Measurements from ENCODE around the gene PPP2R1A.

PPP2R1A gene

DNA sequence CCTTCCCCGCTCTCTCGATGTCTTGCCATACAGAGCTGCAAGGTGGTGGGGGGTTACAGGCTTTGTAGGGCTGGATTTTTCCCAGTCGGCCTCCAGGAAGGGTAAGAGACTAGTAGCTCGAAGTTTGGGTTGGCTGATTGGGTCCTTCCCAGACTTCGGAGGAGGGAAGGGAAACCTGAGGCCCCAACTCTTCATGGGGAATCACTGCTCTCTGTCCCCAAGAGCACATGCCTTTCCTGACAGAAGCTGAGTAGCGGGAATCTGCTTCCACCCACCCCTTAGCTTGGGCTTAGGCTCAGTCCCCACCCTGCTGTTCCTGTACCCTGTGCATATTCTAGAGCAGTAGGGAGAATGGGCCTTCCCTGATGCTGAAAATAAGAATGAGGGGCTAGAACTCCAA, 39.7 kb downstream of the PPP2R1A start:
- WGBS: 98% methylated on average over 5 of the region's 6 CpGs
- Histone ChIP-seq H2AK5ac (ENCODE audit: low read length, severe bottlenecking) (no peak overlapping the region), H3K79me1 (replicated peaks; ENCODE audit: low read length, poor library complexity, severe bottlenecking) (peaks cover 19% of the 10 kb centered on the region), H2BK12ac (ENCODE audit: low read length in 2 of 2) (no peak overlapping the region), H2AFZ (ENCODE audit: low read depth, low read length) (no peak overlapping the region), H2BK120ac (ENCODE audit: low read depth, low read length) (no peak overlapping the region), H3K23ac (ENCODE audit: low read length in 2 of 2) (no peak overlapping the region), H4K91ac (ENCODE audit: low read length) (no peak overlapping the region), H3K18ac (ENCODE audit: low read depth in 1 of 2, low read length in 2 of 2) (no peak overlapping the region), H3K9me3 (ENCODE audit: control insufficient read depth, low read length) (no peaks in the 10 kb centered on the region), H4K8ac (ENCODE audit: low read length) (no peak overlapping the region), H3K4ac (ENCODE audit: low read depth in 1 of 2, low read length in 2 of 2) (no peak overlapping the region), H3K36me3 (ENCODE audit: control insufficient read depth in 1 of 2, insufficient read depth in 2 of 2, low read depth in 1 of 2, low read length in 2 of 2) (peaks cover 55 to 64% of the 10 kb centered on the region in 2 experiments), H3K27ac (ENCODE audit: low read length, poor library complexity, severe bottlenecking) (no peak overlapping the region), H3K9ac (ENCODE audit: low read length) (no peak overlapping the region), H2BK5ac (ENCODE audit: low read depth, low read length, poor library complexity, severe bottlenecking) (no peak overlapping the region), H2BK15ac (ENCODE audit: low read depth, poor library complexity, severe bottlenecking) (no peak overlapping the region), H3K4me2 (ENCODE audit: low read length, poor library complexity, severe bottlenecking) (no peak overlapping the region), H3K4me1 (ENCODE audit: control insufficient read depth, insufficient read depth, low read depth, low read length) (no peaks in the 10 kb centered on the region), H3K27me3 (ENCODE audit: control insufficient read depth in 1 of 2, insufficient read depth in 1 of 2, low read length in 2 of 2) (no peaks in the 10 kb centered on the region), H3K4me3 (ENCODE audit: insufficient read depth in 1 of 2, low read depth in 1 of 2, low read length in 2 of 2) (no peak overlapping the region), H3K14ac (ENCODE audit: low read length in 2 of 2) (no peak overlapping the region)
- DNase-seq: no peak

- Histone ChIP-seq H3K18ac (ENCODE audit: low read depth in 1 of 2, low read length in 2 of 2) (no peak overlapping the region), H3K14ac (ENCODE audit: low read length in 2 of 2) (no peak overlapping the region), H3K9ac (ENCODE audit: low read length) (no peak overlapping the region), H2AFZ (ENCODE audit: low read depth, low read length) (no peak overlapping the region), H3K4me1 (ENCODE audit: control insufficient read depth, insufficient read depth, low read depth, low read length) (no peaks in the 10 kb centered on the region), H2BK12ac (ENCODE audit: low read length in 2 of 2) (no peak overlapping the region), H3K4ac (ENCODE audit: low read depth in 1 of 2, low read length in 2 of 2) (no peak overlapping the region), H3K27me3 (ENCODE audit: control insufficient read depth in 1 of 2, insufficient read depth in 1 of 2, low read length in 2 of 2) (no peaks in the 10 kb centered on the region), H3K4me2 (ENCODE audit: low read length, poor library complexity, severe bottlenecking) (no peak overlapping the region), H2BK15ac (ENCODE audit: low read depth, poor library complexity, severe bottlenecking) (no peak overlapping the region), H3K9me3 (ENCODE audit: control insufficient read depth, low read length) (no peaks in the 10 kb centered on the region), H2BK120ac (ENCODE audit: low read depth, low read length) (no peak overlapping the region), H3K4me3 (ENCODE audit: insufficient read depth in 1 of 2, low read depth in 1 of 2, low read length in 2 of 2) (no peak overlapping the region), H3K23ac (ENCODE audit: low read length in 2 of 2) (no peak overlapping the region), H3K79me1 (replicated peaks; ENCODE audit: low read length, poor library complexity, severe bottlenecking) (peaks cover 17% of the 10 kb centered on the region), H2BK5ac (ENCODE audit: low read depth, low read length, poor library complexity, severe bottlenecking) (no peak overlapping the region), H3K27ac (ENCODE audit: low read length, poor library complexity, severe bottlenecking) (no peak overlapping the region), H4K8ac (ENCODE audit: low read length) (no peak overlapping the region), H4K91ac (ENCODE audit: low read length) (no peak overlapping the region), H2AK5ac (ENCODE audit: low read length, severe bottlenecking) (no peak overlapping the region), H3K36me3 (ENCODE audit: control insufficient read depth in 1 of 2, insufficient read depth in 2 of 2, low read depth in 1 of 2, low read length in 2 of 2) (peaks cover 45 to 54% of the 10 kb centered on the region in 2 experiments)
- no peak for DNase-seq
- 86% methylated on average over 1 of the region's 1 CpG for WGBS
These were observed 40.8 kb downstream of the PPP2R1A start for GRCh38 chr19:52230685-52231084.

DNA sequence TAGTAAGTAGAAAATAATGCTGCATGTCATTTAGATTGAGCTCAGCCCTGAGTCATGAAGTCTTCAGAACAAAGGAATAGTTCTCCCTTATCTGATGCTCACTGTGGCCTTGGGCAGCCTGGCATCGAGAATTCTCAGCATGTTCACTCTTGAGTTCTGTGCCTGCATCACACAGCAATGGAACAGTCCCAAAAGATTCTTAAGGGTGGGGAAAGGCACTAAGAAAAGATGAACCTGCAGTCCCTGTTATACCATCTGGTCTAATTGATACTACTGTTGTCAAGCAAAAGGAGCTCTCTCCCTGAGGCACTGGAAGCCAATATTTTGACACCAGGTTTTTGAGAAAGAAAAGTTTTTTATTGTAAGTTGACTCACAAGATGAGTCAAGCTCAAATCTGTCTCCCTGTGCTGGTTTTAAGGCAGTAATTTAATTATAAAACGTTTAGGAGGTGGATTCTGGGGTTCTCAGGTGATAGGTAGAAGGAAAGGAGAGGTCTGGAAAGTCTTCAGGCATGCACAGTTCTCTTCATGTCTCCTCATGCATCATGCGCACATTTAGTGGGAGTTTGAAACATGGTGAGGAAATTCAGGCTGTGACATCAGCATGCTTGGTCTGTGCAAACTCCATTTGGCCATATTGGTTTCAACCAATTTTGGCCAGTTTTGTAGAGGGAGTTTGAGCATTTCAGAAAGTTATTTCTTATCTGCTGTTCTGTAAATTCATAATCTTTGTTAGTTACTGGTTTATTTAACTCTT, 41.5 kb downstream of the PPP2R1A start:
- no peaks in the 10 kb centered on the region for H3K4me1 ChIP-seq (ENCODE audit: control insufficient read depth, insufficient read depth, low read depth, low read length)
- H2BK5ac ChIP-seq (ENCODE audit: low read depth, low read length, poor library complexity, severe bottlenecking): no peak overlapping the region
- H3K4ac ChIP-seq (ENCODE audit: low read depth in 1 of 2, low read length in 2 of 2): no peak overlapping the region
- no peak overlapping the region for H3K14ac ChIP-seq (ENCODE audit: low read length in 2 of 2)
- H3K4me3 ChIP-seq (ENCODE audit: insufficient read depth in 1 of 2, low read depth in 1 of 2, low read length in 2 of 2): no peak overlapping the region
- no peak overlapping the region for H3K23ac ChIP-seq (ENCODE audit: low read length in 2 of 2)
- H3K27ac ChIP-seq (ENCODE audit: low read length, poor library complexity, severe bottlenecking): no peak overlapping the region
- peaks cover 12% of the 10 kb centered on the region for H3K79me1 ChIP-seq (replicated peaks; ENCODE audit: low read length, poor library complexity, severe bottlenecking)
- H2BK120ac ChIP-seq (ENCODE audit: low read depth, low read length): no peak overlapping the region
- no peak overlapping the region for H2BK12ac ChIP-seq (ENCODE audit: low read length in 2 of 2)
- H2AFZ ChIP-seq (ENCODE audit: low read depth, low read length): no peak overlapping the region
- no peak overlapping the region for H3K18ac ChIP-seq (ENCODE audit: low read depth in 1 of 2, low read length in 2 of 2)
- H3K9ac ChIP-seq (ENCODE audit: low read length): no peak overlapping the region
- H2BK15ac ChIP-seq (ENCODE audit: low read depth, poor library complexity, severe bottlenecking): no peak overlapping the region
- no peaks in the 10 kb centered on the region for H3K27me3 ChIP-seq (ENCODE audit: control insufficient read depth in 1 of 2, insufficient read depth in 1 of 2, low read length in 2 of 2)
- no peak overlapping the region for H3K4me2 ChIP-seq (ENCODE audit: low read length, poor library complexity, severe bottlenecking)
- H4K8ac ChIP-seq (ENCODE audit: low read length): no peak overlapping the region
- H4K91ac ChIP-seq (ENCODE audit: low read length): no peak overlapping the region
- no peaks in the 10 kb centered on the region for H3K9me3 ChIP-seq (ENCODE audit: control insufficient read depth, low read length)
- H2AK5ac ChIP-seq (ENCODE audit: low read length, severe bottlenecking): no peak overlapping the region
- WGBS: 73% methylated on average over 3 of the region's 3 CpGs
- H3K36me3 ChIP-seq (ENCODE audit: control insufficient read depth in 1 of 2, insufficient read depth in 2 of 2, low read depth in 1 of 2, low read length in 2 of 2): peaks cover 39 to 48% of the 10 kb centered on the region in 2 experiments
- no peak for DNase-seq

DNA sequence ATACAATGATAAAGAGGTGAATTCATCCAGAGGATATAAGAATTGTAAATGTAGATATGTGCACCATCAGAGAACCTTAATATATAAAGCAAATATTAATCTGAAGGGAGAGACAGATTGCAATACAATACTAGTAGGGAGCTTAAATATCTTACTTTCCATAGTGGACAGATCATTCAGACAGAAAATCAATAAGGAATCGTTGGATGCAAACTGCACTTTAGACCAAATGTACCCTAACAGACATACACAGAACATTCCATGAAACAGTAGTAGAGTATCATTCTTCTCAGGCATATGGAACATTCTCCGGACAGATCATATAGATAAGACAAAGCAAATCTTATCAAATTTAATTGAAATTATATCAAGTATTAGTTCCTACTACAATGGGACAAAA, 44.6 kb downstream of the PPP2R1A start:
- H2BK120ac ChIP-seq (ENCODE audit: low read depth, low read length): no peak overlapping the region
- no peak overlapping the region for H2AK5ac ChIP-seq (ENCODE audit: low read length, severe bottlenecking)
- no peak overlapping the region for H4K91ac ChIP-seq (ENCODE audit: low read length)
- no peak overlapping the region for H3K4me3 ChIP-seq (ENCODE audit: insufficient read depth in 1 of 2, low read depth in 1 of 2, low read length in 2 of 2)
- H3K4me1 ChIP-seq (ENCODE audit: control insufficient read depth, insufficient read depth, low read depth, low read length): no peaks in the 10 kb centered on the region
- H3K23ac ChIP-seq (ENCODE audit: low read length in 2 of 2): no peak overlapping the region
- no peak overlapping the region for H3K4ac ChIP-seq (ENCODE audit: low read depth in 1 of 2, low read length in 2 of 2)
- peaks cover 2% of the 10 kb centered on the region for H3K79me1 ChIP-seq (replicated peaks; ENCODE audit: low read length, poor library complexity, severe bottlenecking)
- H3K27ac ChIP-seq (ENCODE audit: low read length, poor library complexity, severe bottlenecking): no peak overlapping the region
- H3K27me3 ChIP-seq (ENCODE audit: control insufficient read depth in 1 of 2, insufficient read depth in 1 of 2, low read length in 2 of 2): no peaks in the 10 kb centered on the region
- H3K18ac ChIP-seq (ENCODE audit: low read depth in 1 of 2, low read length in 2 of 2): no peak overlapping the region
- H4K8ac ChIP-seq (ENCODE audit: low read length): no peak overlapping the region
- H2BK15ac ChIP-seq (ENCODE audit: low read depth, poor library complexity, severe bottlenecking): no peak overlapping the region
- WGBS: 100% methylated on average over 1 of the region's 2 CpGs
- no peak for DNase-seq
- H3K36me3 ChIP-seq (ENCODE audit: control insufficient read depth in 1 of 2, insufficient read depth in 2 of 2, low read depth in 1 of 2, low read length in 2 of 2): peaks cover 8 to 20% of the 10 kb centered on the region in 2 experiments
- no peak overlapping the region for H2AFZ ChIP-seq (ENCODE audit: low read depth, low read length)
- no peaks in the 10 kb centered on the region for H3K9me3 ChIP-seq (ENCODE audit: control insufficient read depth, low read length)
- H2BK5ac ChIP-seq (ENCODE audit: low read depth, low read length, poor library complexity, severe bottlenecking): no peak overlapping the region
- H3K4me2 ChIP-seq (ENCODE audit: low read length, poor library complexity, severe bottlenecking): no peak overlapping the region
- no peak overlapping the region for H2BK12ac ChIP-seq (ENCODE audit: low read length in 2 of 2)
- no peak overlapping the region for H3K14ac ChIP-seq (ENCODE audit: low read length in 2 of 2)
- H3K9ac ChIP-seq (ENCODE audit: low read length): no peak overlapping the region
